SK-N-SH treated with all-trans-retinoic acid at 6 μM for 48 hours (cell line): ENCODE data around the gene MYO7A.

Experiments used
- ATAC-seq: fragments of 200-7000 bp; cut with Tn5 transposase; 3 replicates; pipeline ENCODE4 v1.9.1; 2020; ENCODE audit warnings: mild to moderate bottlenecking, moderate library complexity
- ARNTL ChIP-seq: fragments of 450-650 bp; formaldehyde crosslinking; IDR thresholded peaks from 2 replicates; pipeline ENCODE4 v1.5.0; 2020; ENCODE audit warnings: low read depth, mild to moderate bottlenecking, moderate library complexity, borderline replicate concordance
- BACH2 ChIP-seq: fragments of 250-450 bp; sonication (Bioruptor Pico); IDR thresholded peaks from 2 replicates; pipeline ENCODE4 v1.9.0; 2021; ENCODE audit warnings: mild to moderate bottlenecking, borderline replicate concordance
- CREB5 ChIP-seq: fragments of 250-450 bp; sonication (Bioruptor Pico); IDR thresholded peaks from 2 replicates; pipeline ENCODE4 v1.5.1; 2020; ENCODE audit warnings: low read depth, mild to moderate bottlenecking, moderate library complexity
- CSDC2 ChIP-seq: fragments of 250-450 bp; sonication (Bioruptor Pico); IDR thresholded peaks from 2 replicates; pipeline ENCODE4 v1.5.0; 2020; ENCODE audit warnings: mild to moderate bottlenecking, moderate library complexity
- ESRRG ChIP-seq: fragments of 250-450 bp; sonication (Bioruptor Pico); IDR thresholded peaks from 2 replicates; pipeline ENCODE4 v1.6.1; 2021; ENCODE audit warnings: mild to moderate bottlenecking
- GLIS3 ChIP-seq: fragments of 250-450 bp; sonication (Bioruptor Pico); IDR thresholded peaks from 2 replicates; pipeline ENCODE4 v1.5.0; 2020; ENCODE audit warnings: mild to moderate bottlenecking, moderate library complexity
- ISL1 ChIP-seq: fragments of 250-450 bp; sonication (Bioruptor Pico); IDR thresholded peaks from 2 replicates; pipeline ENCODE4 v2.1.2; 2022; ENCODE audit warnings: mild to moderate bottlenecking, moderate library complexity
- OSR1 ChIP-seq: fragments of 250-450 bp; sonication (Bioruptor Pico); IDR thresholded peaks from 2 replicates; pipeline ENCODE4 v1.8.0; 2022; ENCODE audit warnings: moderate library complexity, mild to moderate bottlenecking, inconsistent platforms
- PATZ1 ChIP-seq: fragments of 250-450 bp; sonication (Bioruptor Pico); IDR thresholded peaks from 2 replicates; pipeline ENCODE4 v1.8.0; 2020; ENCODE audit warnings: mild to moderate bottlenecking, moderate library complexity, borderline replicate concordance
- POU6F1 ChIP-seq: fragments of 250-450 bp; sonication (Bioruptor Pico); IDR thresholded peaks from 2 replicates; pipeline ENCODE4 v1.8.0; 2021; ENCODE audit warnings: low read depth, mild to moderate bottlenecking, moderate library complexity, borderline replicate concordance
- PPARA ChIP-seq: fragments of 250-450 bp; sonication (Bioruptor Pico); IDR thresholded peaks from 2 replicates; pipeline ENCODE4 v1.5.0; 2020; ENCODE audit warnings: mild to moderate bottlenecking, borderline replicate concordance
- RARB ChIP-seq: fragments of 250-450 bp; sonication (Bioruptor Pico); IDR thresholded peaks from 2 replicates; pipeline ENCODE4 v1.8.0; 2021; ENCODE audit warnings: mild to moderate bottlenecking, moderate library complexity
- SNAI2 ChIP-seq: fragments of 250-450 bp; sonication (Bioruptor Pico); IDR thresholded peaks from 2 replicates; pipeline ENCODE4 v1.5.0; 2020; ENCODE audit warnings: mild to moderate bottlenecking, moderate library complexity
- TCF4 ChIP-seq: fragments of 250-450 bp; sonication (Bioruptor Pico); IDR thresholded peaks from 2 replicates; pipeline ENCODE4 v1.8.0; 2021; ENCODE audit warnings: mild to moderate bottlenecking, moderate library complexity, borderline replicate concordance
- TOX ChIP-seq: fragments of 250-450 bp; sonication (Bioruptor Pico); IDR thresholded peaks from 2 replicates; pipeline ENCODE4 v1.8.0; 2021; ENCODE audit warnings: mild to moderate bottlenecking, moderate library complexity, borderline replicate concordance
- TSHZ2 ChIP-seq: fragments of 250-450 bp; sonication (Bioruptor Pico); IDR thresholded peaks from 2 replicates; pipeline ENCODE4 v1.5.0; 2020; ENCODE audit warnings: mild to moderate bottlenecking, moderate library complexity
- ZC3H10 ChIP-seq: fragments of 250-450 bp; sonication (Bioruptor Pico); IDR thresholded peaks from 2 replicates; pipeline ENCODE4 v1.5.1; 2021; ENCODE audit warnings: mild to moderate bottlenecking, moderate library complexity
- ZFP3 ChIP-seq: fragments of 250-450 bp; sonication (Bioruptor Pico); IDR thresholded peaks from 2 replicates; pipeline ENCODE4 v1.5.0; 2020; ENCODE audit warnings: mild to moderate bottlenecking, moderate library complexity
- ZFP30 ChIP-seq: fragments of 450-650 bp; formaldehyde crosslinking; IDR thresholded peaks from 2 replicates; pipeline ENCODE4 v1.5.0; 2022; ENCODE audit warnings: mild to moderate bottlenecking, moderate library complexity
- ZNF565 ChIP-seq: fragments of 450-650 bp; formaldehyde crosslinking; conservative IDR thresholded peaks from 2 replicates; pipeline ENCODE4 v1.5.0; 2020; ENCODE audit warnings: low read depth, mild to moderate bottlenecking, moderate library complexity
- ZNF70 ChIP-seq: fragments of 450-650 bp; formaldehyde crosslinking; IDR thresholded peaks from 2 replicates; pipeline ENCODE4 v1.5.0; 2020; ENCODE audit warnings: mild to moderate bottlenecking, moderate library complexity
- ZNF8 ChIP-seq: fragments of 450-650 bp; formaldehyde crosslinking; IDR thresholded peaks from 2 replicates; pipeline ENCODE4 v1.5.0; 2020; ENCODE audit warnings: mild to moderate bottlenecking, moderate library complexity

Gene MYO7A

GRCh38 chr11:77175021-77175842 lies 47.2 kb downstream of the MYO7A start:
- no peak for ATAC-seq
- TF ChIP-seq PATZ1 (CRISPR knock-in tag) (no peak), RARB (CRISPR knock-in tag) (no peak), ZFP30 (no peak), CSDC2 (CRISPR knock-in tag) (no peak), ZNF8 (CRISPR knock-in tag) (no peak), PPARA (CRISPR knock-in tag) (no peak), GLIS3 (CRISPR knock-in tag) (no peak), ISL1 (no peak), BACH2 (CRISPR knock-in tag) (no peak), ZC3H10 (CRISPR knock-in tag) (no peak), ZNF565 (CRISPR knock-in tag) (no peak), ZNF70 (CRISPR knock-in tag) (no peak), ESRRG (CRISPR knock-in tag) (no peak), ZFP3 (no peak)

- no peak for ATAC-seq
- TF ChIP-seq PATZ1 (CRISPR knock-in tag): no peak
- no peak for TF ChIP-seq SNAI2 (CRISPR knock-in tag)
- TF ChIP-seq, all 23 proteins: peak for 0
Observed at GRCh38 chr11:77175869-77176539, 48.0 kb downstream of the MYO7A start.

- no peak for ATAC-seq
- no peak for TF ChIP-seq TSHZ2 (CRISPR knock-in tag)
- TF ChIP-seq RARB (CRISPR knock-in tag): no peak
- no peak for TF ChIP-seq ZNF8 (CRISPR knock-in tag)
- no peak for TF ChIP-seq PPARA (CRISPR knock-in tag)
- TF ChIP-seq ZC3H10 (CRISPR knock-in tag): no peak
- no peak for TF ChIP-seq ARNTL (CRISPR knock-in tag)
- no peak for TF ChIP-seq CSDC2 (CRISPR knock-in tag)
- TF ChIP-seq ZFP3: no peak
- TF ChIP-seq ZNF565 (CRISPR knock-in tag): no peak
Observed at GRCh38 chr11:77176996-77177395, 49.0 kb downstream of the MYO7A start.

- ATAC-seq: no peak
- TF ChIP-seq ZFP3: no peak
- no peak for TF ChIP-seq POU6F1 (CRISPR knock-in tag)
- no peak for TF ChIP-seq OSR1 (CRISPR knock-in tag)
- no peak for TF ChIP-seq ZFP30
- no peak for TF ChIP-seq SNAI2 (CRISPR knock-in tag)
- no peak for TF ChIP-seq ZC3H10 (CRISPR knock-in tag)
- no peak for TF ChIP-seq RARB (CRISPR knock-in tag)
- TF ChIP-seq TOX (CRISPR knock-in tag): no peak
- no peak for TF ChIP-seq BACH2 (CRISPR knock-in tag)
- TF ChIP-seq ZNF70 (CRISPR knock-in tag): no peak
- no peak for TF ChIP-seq ESRRG (CRISPR knock-in tag)
- TF ChIP-seq GLIS3 (CRISPR knock-in tag): no peak
- no peak for TF ChIP-seq CREB5 (CRISPR knock-in tag)
- TF ChIP-seq PPARA (CRISPR knock-in tag): no peak
- no peak for TF ChIP-seq TCF4 (CRISPR knock-in tag)
Observed at GRCh38 chr11:77178150-77178549, 50.1 kb downstream of the MYO7A start.
